HepG2 (cell line): ENCODE results near the gene TOP2B. TPM values are rescaled to one million over a fixed set of nuclear protein-coding genes. Genes with fewer than 3 reads are reported as not detected.

Experiments
- ATAC-seq: fragments of 200-7000 bp; cut with Tn5 transposase; 3 replicates; pipeline ENCODE4 v1.9.1; 2020; ENCODE audit warnings: mild to moderate bottlenecking, moderate library complexity
- BruUV-seq: library from RNA; stranded (reverse); fragments of 400-500 nt; replicated peaks from 2 replicates; lab custom pipeline; 2021; lab: Mats Ljungman, UMichigan
- CTCF ChIA-PET: fragments of 300-600 bp; formaldehyde crosslinking; extraction: SDS; loops from one replicate; lab custom pipeline; 2021; ENCODE audit warnings: low total read pairs, inconsistent platforms, low intra/inter-chr PET ratio; lab: Yijun Ruan, JAX
- POLR2A ChIA-PET: fragments of 350-600 bp; sonication (Branson Sonifier 250); formaldehyde crosslinking; loops from one replicate; lab custom pipeline; 2020; ENCODE audit warnings: antibody characterized with exemption, inconsistent platforms; lab: Yijun Ruan, JAX
- DNase-seq: peaks from one replicate; pipeline ENCODE4 v3.0.0-alpha.2; 2015; ENCODE audit warnings: low spot score
- FAIRE-seq: peaks from 3 replicates; lab custom pipeline; 2011; peaks lifted over from hg19 to GRCh38; lab: Jason Lieb, UNC
- H2AFZ ChIP-seq: one replicate; pipeline ENCODE4 v1.6.1; 2011; ENCODE audit warnings: low read length, inconsistent platforms
- H3K27ac ChIP-seq: fragments of 300-600 bp; 3 replicates; pipeline ENCODE4 v1.8.0; 2011; ENCODE audit warnings: mixed run types, mild to moderate bottlenecking, mixed read lengths, low read length, inconsistent platforms; ENCODE audit not compliant: insufficient read depth; ENCODE audit errors: extremely low read length
- H3K27me3 ChIP-seq, 2 experiments: fragments of 200-600 bp in 1 of 2; 2 replicates in 1 of 2; 3 replicates in 1 of 2; pipeline versions ENCODE4 v1.6.0 to v1.8.0; 2011; ENCODE audit warnings: low read length in 2 of 2, mild to moderate bottlenecking in 2 of 2, moderate library complexity in 2 of 2, inconsistent platforms in 1 of 2; ENCODE audit not compliant: insufficient read depth in 2 of 2, control insufficient read depth in 1 of 2
- H3K36me3 ChIP-seq, 2 experiments: fragments of 200-600 bp in 1 of 2; replicated peaks in 1 of 2; 2 replicates in 1 of 2; 3 replicates in 1 of 2; pipeline versions ENCODE4 v1.5.1 to v1.8.0; 2011; ENCODE audit warnings: low read length in 2 of 2, inconsistent platforms in 1 of 2; ENCODE audit not compliant: insufficient read depth in 2 of 2, control insufficient read depth in 1 of 2
- H3K4me1 ChIP-seq: 2 replicates; pipeline ENCODE4 v1.5.1; 2012; ENCODE audit warnings: low read length, inconsistent platforms; ENCODE audit not compliant: insufficient read depth
- H3K4me2 ChIP-seq: 2 replicates; pipeline ENCODE4 v1.6.0; 2011; ENCODE audit warnings: low read depth, low read length, inconsistent platforms
- H3K4me3 ChIP-seq, 3 experiments: fragments of 200-600 bp in 1 of 3; sonication (generic), shearing (Covaris generic) in 1 of 3; replicated peaks in 1 of 3; 2 replicates each; pipeline ENCODE4 v1.5.1; 2011 to 2016; ENCODE audit warnings: low read length in 3 of 3, inconsistent platforms in 2 of 3, low read depth in 2 of 3, mild to moderate bottlenecking in 2 of 3, control low read depth in 1 of 3, mixed read lengths in 1 of 3; ENCODE audit not compliant: insufficient read depth in 1 of 3
- H3K79me2 ChIP-seq: one replicate; pipeline ENCODE4 v1.6.1; 2011; ENCODE audit warnings: low read length, inconsistent platforms; ENCODE audit not compliant: insufficient read depth
- H3K9ac ChIP-seq: 2 replicates; pipeline ENCODE4 v1.6.0; 2011; ENCODE audit warnings: mild to moderate bottlenecking, low read depth, low read length, inconsistent platforms; ENCODE audit not compliant: insufficient read depth
- H3K9me3 ChIP-seq: 2 replicates; pipeline ENCODE4 v1.5.1; 2012; ENCODE audit warnings: mild to moderate bottlenecking, low read length
- H4K20me1 ChIP-seq: 2 replicates; pipeline ENCODE4 v1.6.0; 2011; ENCODE audit warnings: inconsistent platforms, mild to moderate bottlenecking, low read length, moderate library complexity; ENCODE audit not compliant: insufficient read depth
- ASH2L ChIP-seq: fragments of 300-600, 200-600 bp; sonication (generic); IDR thresholded peaks from 2 replicates; pipeline ENCODE4 v1.7.0; 2017; ENCODE audit warnings: low read depth, mild to moderate bottlenecking, moderate library complexity, mixed read lengths, low read length; ENCODE audit not compliant: insufficient read length
- FOXM1 ChIP-seq: sonication (generic); formaldehyde crosslinking; IDR thresholded peaks from 2 replicates; pipeline ENCODE4 v1.5.0; 2020; ENCODE audit warnings: missing genetic modification reagents
- HNRNPUL1 ChIP-seq: fragments of 200-400 bp; formaldehyde crosslinking; IDR thresholded peaks from 2 replicates; pipeline ENCODE4 v1.6.1; 2017; ENCODE audit warnings: low read depth, mild to moderate bottlenecking, low read length, moderate library complexity
- REL ChIP-seq: sonication (generic); formaldehyde crosslinking; conservative IDR thresholded peaks from 2 replicates; pipeline ENCODE4 v1.8.0; 2022; ENCODE audit warnings: mild to moderate bottlenecking, missing genetic modification reagents, moderate library complexity
- SNAI1 ChIP-seq: sonication (generic); formaldehyde crosslinking; IDR thresholded peaks from 2 replicates; pipeline ENCODE4 v1.5.0; 2020; ENCODE audit warnings: mild to moderate bottlenecking, missing genetic modification reagents, borderline replicate concordance
- ZBTB2 ChIP-seq: sonication (generic); formaldehyde crosslinking; IDR thresholded peaks from 2 replicates; pipeline ENCODE4 v1.8.0; 2022; ENCODE audit warnings: low read depth, missing genetic modification reagents
- ZFX ChIP-seq: sonication (generic); formaldehyde crosslinking; IDR thresholded peaks from 2 replicates; pipeline ENCODE4 v1.4.0; 2020; ENCODE audit warnings: mild to moderate bottlenecking, low read depth, missing genetic modification reagents, moderate library complexity
- ZNF143 ChIP-seq: sonication (generic); formaldehyde crosslinking; IDR thresholded peaks from 2 replicates; pipeline ENCODE4 v1.4.0; 2020; ENCODE audit warnings: missing genetic modification reagents
- ZNF350 ChIP-seq: sonication (generic); formaldehyde crosslinking; IDR thresholded peaks from 2 replicates; pipeline ENCODE4 v1.4.0; 2020; ENCODE audit warnings: mild to moderate bottlenecking, low read depth, missing genetic modification reagents, borderline replicate concordance
- ZNF510 ChIP-seq: sonication (generic); formaldehyde crosslinking; IDR thresholded peaks from 2 replicates; pipeline ENCODE4 v1.4.0; 2020; ENCODE audit warnings: low read depth, mild to moderate bottlenecking, missing genetic modification reagents
- ZNF790 ChIP-seq: sonication (generic); formaldehyde crosslinking; IDR thresholded peaks from 2 replicates; pipeline ENCODE4 v1.8.0; 2022; ENCODE audit warnings: missing genetic modification reagents, mild to moderate bottlenecking, borderline replicate concordance
- WGBS: methylation state at CpG from one replicate; pipeline ENCODE4 v1.1.6; 2017; ENCODE audit warnings: low lambda C conversion rate; 5-methylcytosine and 5-hydroxymethylcytosine counted together
- in situ Hi-C: cut with HindIII; loops from 2 replicates; pipeline ENCODE4 v1.10.0; 2017; ENCODE audit warnings: low pct_unique_long_range_greater_than_20kb; ENCODE audit not compliant: extremely low pct_ligation_motif_present
- intact Hi-C: fragments of 100-400 bp; cut with micrococcal nuclease; formaldehyde crosslinking; loops from one replicate; pipeline ENCODE4 v1.10.0; 2022; ENCODE audit not compliant: unreplicated experiment
- polyA plus RNA-seq, 8 experiments: library from polyadenylated mRNA; depleted of rRNA in 3 of 8; stranded (reverse) in 7 of 8; unstranded in 1 of 8; fragments of >200 nt; fragmentation: Illumina TruSeq in 4 of 8; extraction: Trizol in 4 of 8; gene quantifications; 2 replicates each; pipeline versions ENCODE4 v1.2.1 to v1.2.3, GENCODE V29; 2011 to 2016; ENCODE audit warnings: low read depth in 4 of 8, missing spikeins in 1 of 8, mixed read lengths in 1 of 8; ENCODE audit not compliant: insufficient read depth in 1 of 8
- total RNA-seq, 5 experiments: library from RNA; depleted of rRNA; stranded (reverse); fragments of >200 nt; fragmentation: Illumina TruSeq; extraction: Trizol; gene quantifications; 2 replicates each; pipeline ENCODE4 v1.2.3, GENCODE V29; 2016; ENCODE audit warnings: low read depth in 1 of 5
- TF ChIP-seq, protein P1 (sequence below): sonication (generic); formaldehyde crosslinking; IDR thresholded peaks from 2 replicates; pipeline ENCODE4 v1.5.0; 2020; ENCODE audit warnings: missing genetic modification reagents, mild to moderate bottlenecking, borderline replicate concordance

TOP2B gene
- total and polyA plus RNA-seq, 2 of the 13 experiments (the other 11 are each of a cell fraction or from before 2014, with no cell fraction given), result 27.6 to 88.1 TPM

- no peaks in the 10 kb centered on the region for H3K79me2 ChIP-seq
- WGBS, result 54% methylated on average over 2 of the region's 6 CpGs
- ATAC-seq (no peak), FAIRE-seq (no peak), DNase-seq (no peak)
- no peak overlapping the region for H3K4me2 ChIP-seq
- H3K36me3 ChIP-seq, result no peaks in the 10 kb centered on the region
- no peaks in the 10 kb centered on the region for H4K20me1 ChIP-seq
- in situ Hi-C loops, result no loop called here
- POLR2A ChIA-PET, result no interaction called here
- intact Hi-C loops, result no loop called here
- no peak overlapping the region for H2AFZ ChIP-seq
- H3K27me3 ChIP-seq, result no peaks in the 10 kb centered on the region; a peak in 2 of 5 replicates
- TF ChIP-seq HNRNPUL1 (no peak), FOXM1 (CRISPR knock-in tag) (no peak), ZNF143 (CRISPR knock-in tag) (no peak), ZFX (no peak), SNAI1 (CRISPR knock-in tag) (no peak), ASH2L (no peak), ZNF510 (no peak)
- no peaks in the 10 kb centered on the region for H3K4me1 ChIP-seq
- no peak overlapping the region for H3K27ac ChIP-seq
- H3K4me3 ChIP-seq, result no peak overlapping the region
- H3K9ac ChIP-seq, result no peak overlapping the region
- CTCF ChIA-PET, result no interaction called here
- H3K9me3 ChIP-seq, result no peaks in the 10 kb centered on the region
- BruUV-seq, result no TSS peak
Measured at GRCh38 chr3:25571285-25571684, 93.4 kb downstream of the TOP2B start.

DNA sequence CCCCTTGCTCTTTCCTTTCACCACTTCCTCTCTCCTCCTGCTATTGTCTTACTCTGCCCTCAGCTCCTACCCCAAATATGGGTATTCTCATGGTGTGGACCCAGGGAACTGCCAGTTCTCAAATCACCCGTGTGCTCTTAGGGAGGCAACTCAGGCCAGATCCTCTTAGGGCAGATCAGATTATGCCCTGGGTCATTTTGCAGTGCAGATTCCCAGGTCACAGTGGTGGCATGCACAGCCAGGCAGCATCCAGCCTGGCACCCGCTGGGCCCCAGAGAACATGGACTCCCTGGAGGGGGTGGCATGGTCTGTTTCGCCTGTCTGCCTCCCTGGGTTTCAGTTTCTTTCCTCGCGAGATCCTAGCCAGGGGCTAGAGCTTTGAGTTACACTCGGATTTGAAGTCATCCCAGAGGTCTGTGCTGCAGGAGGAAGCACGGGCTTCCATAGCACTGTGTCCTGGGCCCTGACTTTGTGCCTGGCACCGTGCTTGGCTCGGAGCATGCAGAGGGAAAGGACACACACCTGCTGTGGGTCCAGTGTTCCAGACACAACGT is 96.1 kb downstream of the TOP2B start:
- FAIRE-seq (no peak), DNase-seq (no peak), ATAC-seq (no peak)
- Histone ChIP-seq H3K9ac (no peak overlapping the region), H3K4me2 (no peak overlapping the region), H3K27ac (no peak overlapping the region), H3K9me3 (no peaks in the 10 kb centered on the region), H3K36me3 (no peaks in the 10 kb centered on the region), H3K4me3 (no peak overlapping the region), H2AFZ (no peak overlapping the region), H4K20me1 (no peaks in the 10 kb centered on the region), H3K27me3 (no peaks in the 10 kb centered on the region; a peak in 1 of 5 replicates), H3K79me2 (no peaks in the 10 kb centered on the region), H3K4me1 (no peaks in the 10 kb centered on the region)
- BruUV-seq, result no TSS peak
- in situ Hi-C loops, result no loop called here
- CTCF ChIA-PET, result no interaction called here
- 55% methylated on average over 10 of the region's 10 CpGs for WGBS
- POLR2A ChIA-PET, result no interaction called here
- TF ChIP-seq ZBTB2 (CRISPR knock-in tag) (no peak), ZNF790 (no peak), REL (no peak), ZNF350 (CRISPR knock-in tag) (no peak)
- TF ChIP-seq, protein P1, sequence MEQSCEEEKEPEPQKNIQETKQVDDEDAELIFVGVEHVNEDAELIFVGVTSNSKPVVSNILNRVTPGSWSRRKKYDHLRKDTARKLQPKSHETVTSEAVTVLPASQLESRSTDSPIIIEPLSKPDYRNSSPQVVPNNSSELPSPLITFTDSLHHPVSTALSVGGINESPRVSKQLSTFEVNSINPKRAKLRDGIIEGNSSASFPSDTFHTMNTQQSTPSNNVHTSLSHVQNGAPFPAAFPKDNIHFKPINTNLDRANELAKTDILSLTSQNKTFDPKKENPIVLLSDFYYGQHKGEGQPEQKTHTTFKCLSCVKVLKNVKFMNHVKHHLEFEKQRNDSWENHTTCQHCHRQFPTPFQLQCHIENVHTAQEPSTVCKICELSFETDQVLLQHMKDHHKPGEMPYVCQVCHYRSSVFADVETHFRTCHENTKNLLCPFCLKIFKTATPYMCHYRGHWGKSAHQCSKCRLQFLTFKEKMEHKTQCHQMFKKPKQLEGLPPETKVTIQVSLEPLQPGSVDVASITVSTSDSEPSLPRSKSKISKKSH (CRISPR knock-in tag), result no peak
- TF ChIP-seq, all 625 proteins: peak for 0
- intact Hi-C loops, result no loop called here
